B cell (primary cell): Measurements from ENCODE around the gene MPZL3. TPM values are rescaled to one million over a fixed set of nuclear protein-coding genes. Genes with fewer than 3 reads are reported as not detected.

ENCODE experiments used
- ATAC-seq: fragments of 200-7000 bp; cut with Tn5 transposase; one replicate; pipeline ENCODE4 v1.10.0; 2021; ENCODE audit warnings: low read depth, mild to moderate bottlenecking, moderate number of reproducible peaks, moderate library complexity
- CTCF ChIA-PET: fragments of 350-600 bp; sonication (Branson Sonifier 250); formaldehyde crosslinking; loops from one replicate; lab custom pipeline; 2021; ENCODE audit warnings: antibody characterized with exemption, inconsistent platforms; lab: Charles Lee
- POLR2A ChIA-PET: fragments of 350-600 bp; sonication (Branson Sonifier 250); formaldehyde crosslinking; loops from one replicate; lab custom pipeline; 2021; ENCODE audit warnings: antibody characterized with exemption; lab: Charles Lee
- DNase-seq: peaks from one replicate; pipeline ENCODE4 v3.0.0; 2013
- H2AFZ ChIP-seq: 2 replicates; pipeline ENCODE4 v1.6.1; 2012; ENCODE audit warnings: mild to moderate bottlenecking, low read depth, low read length; ENCODE audit not compliant: insufficient read depth, poor library complexity, severe bottlenecking
- H3K27ac ChIP-seq, 2 donors: 1 replicate in 1 of 2; 2 replicates in 1 of 2; pipeline ENCODE4 v1.5.1; 2012 to 2013; ENCODE audit warnings: low read length in 2 of 2, mild to moderate bottlenecking in 2 of 2, moderate library complexity in 1 of 2
- H3K27me3 ChIP-seq, 4 experiments: fragments of 200-600 bp in 1 of 4; sonication (generic) in 1 of 4; replicated peaks in 1 of 4; 1 replicate in 2 of 4; 2 replicates in 2 of 4; pipeline versions ENCODE4 v1.6.1 to v1.7.0; 2013 to 2016; ENCODE audit warnings: low read length in 3 of 4, mild to moderate bottlenecking in 2 of 4, mixed read lengths in 1 of 4, moderate library complexity in 1 of 4; ENCODE audit not compliant: insufficient read depth in 4 of 4, control insufficient read depth in 3 of 4; ENCODE audit errors: control extremely low read depth in 1 of 4
- H3K36me3 ChIP-seq, 2 experiments: replicated peaks in 1 of 2; 1 replicate in 1 of 2; 2 replicates in 1 of 2; pipeline versions ENCODE4 v1.6.1 to v1.7.1; 2013; ENCODE audit warnings: low read length in 1 of 2; ENCODE audit not compliant: insufficient read depth in 2 of 2, control insufficient read depth in 1 of 2; ENCODE audit errors: control extremely low read depth in 1 of 2, extremely low read depth in 1 of 2
- H3K4me1 ChIP-seq, 2 donors: fragments of 200-600 bp in 1 of 2; sonication (generic) in 1 of 2; 1 replicate in 1 of 2; 2 replicates in 1 of 2; pipeline versions ENCODE4 v1.5.1 to v1.6.1; 2013 to 2017; ENCODE audit warnings: low read length in 2 of 2; ENCODE audit not compliant: control insufficient read depth in 2 of 2, insufficient read depth in 2 of 2
- H3K4me2 ChIP-seq: replicated peaks from 2 replicates; pipeline ENCODE3; 2012; ENCODE audit warnings: mild to moderate bottlenecking, low read depth, low read length; ENCODE audit not compliant: poor library complexity, severe bottlenecking
- H3K4me3 ChIP-seq, 5 experiments: fragments of 200-600 bp in 1 of 5; sonication (generic) in 1 of 5; 1 replicate in 3 of 5; 2 replicates in 2 of 5; pipeline versions ENCODE4 v1.5.1 to v1.7.0; 2011 to 2016; ENCODE audit warnings: low read length in 4 of 5, mild to moderate bottlenecking in 4 of 5, low read depth in 2 of 5, control low read depth in 1 of 5, moderate library complexity in 1 of 5; ENCODE audit not compliant: insufficient read depth in 1 of 5; ENCODE audit errors: control extremely low read depth in 1 of 5, extremely low read depth in 1 of 5
- H3K79me2 ChIP-seq: fragments of 200-600 bp; sonication (generic); one replicate; pipeline ENCODE4 v1.6.0; 2016; ENCODE audit warnings: low read length; ENCODE audit not compliant: control insufficient read depth, insufficient read depth
- H3K9ac ChIP-seq: fragments of 200-600 bp; sonication (generic); 2 replicates; pipeline ENCODE4 v1.6.1; 2017; ENCODE audit warnings: mild to moderate bottlenecking, low read length, moderate library complexity
- H3K9me3 ChIP-seq, 3 donors: one replicate each; pipeline versions ENCODE4 v1.6.1 to v1.7.1; 2013; ENCODE audit warnings: low read length in 2 of 3; ENCODE audit not compliant: control insufficient read depth in 2 of 3, insufficient read depth in 1 of 3; ENCODE audit errors: control extremely low read depth in 1 of 3
- H4K20me1 ChIP-seq: 2 replicates; pipeline ENCODE4 v1.6.0; 2012; ENCODE audit warnings: mild to moderate bottlenecking, low read length; ENCODE audit not compliant: insufficient read depth, control insufficient read depth, poor library complexity, severe bottlenecking
- H3K27ac Mint-ChIP-seq: one replicate; pipeline ENCODE4 v1.8.0; 2021; ENCODE audit warnings: mixed read lengths
- H3K27me3 Mint-ChIP-seq: one replicate; pipeline ENCODE4 v1.8.0; 2021; ENCODE audit warnings: mixed read lengths
- H3K4me1 Mint-ChIP-seq: one replicate; pipeline ENCODE4 v1.8.0; 2021; ENCODE audit warnings: mixed read lengths
- H3K4me3 Mint-ChIP-seq: one replicate; pipeline ENCODE4 v1.8.0; 2021; ENCODE audit warnings: mixed read lengths
- H3K9me3 Mint-ChIP-seq: one replicate; pipeline ENCODE4 v1.8.0; 2022; ENCODE audit warnings: mixed read lengths; ENCODE audit not compliant: insufficient read depth
- EZH2 ChIP-seq: IDR thresholded peaks from 2 replicates; pipeline ENCODE4 v1.6.1; 2012; ENCODE audit warnings: borderline replicate concordance, low read depth, mild to moderate bottlenecking, moderate library complexity, low read length; ENCODE audit not compliant: insufficient read depth, poor library complexity, severe bottlenecking
- WGBS: methylation state at CpG from one replicate; pipeline ENCODE4 v1.1.5; 2013; ENCODE audit warnings: missing lambda C conversion rate; ENCODE audit not compliant: insufficient coverage; 5-methylcytosine and 5-hydroxymethylcytosine counted together
- intact Hi-C: fragments of 100-400 bp; cut with micrococcal nuclease; formaldehyde crosslinking; loops from one replicate; pipeline ENCODE4 v1.10.0; 2022
- polyA plus RNA-seq: library from polyadenylated mRNA; depleted of rRNA; stranded (reverse); fragments of >200 nt; gene quantifications from 2 replicates; pipeline ENCODE4 v1.2.3, GENCODE V29; 2012
- total RNA-seq, 2 donors: library from RNA; stranded (reverse); fragments of 120-200 nt in 1 of 2; gene quantifications; 1 replicate in 1 of 2; 2 replicates in 1 of 2; pipeline versions ENCODE4 v1.2.3 to v1.2.4, GENCODE V29; 2013 to 2022
- TF ChIP-seq, protein P1 (sequence below): fragments of 200-600 bp; IDR thresholded peaks from one replicate; pipeline ENCODE4 v1.8.0; 2022; ENCODE audit warnings: antibody characterized with exemption, mild to moderate bottlenecking

The MPZL3 gene
- total and polyA plus RNA-seq, 2 donors (not counting 1 experiment from before 2014, with no cell fraction given): 1.4 to 4.2 TPM

DNA sequence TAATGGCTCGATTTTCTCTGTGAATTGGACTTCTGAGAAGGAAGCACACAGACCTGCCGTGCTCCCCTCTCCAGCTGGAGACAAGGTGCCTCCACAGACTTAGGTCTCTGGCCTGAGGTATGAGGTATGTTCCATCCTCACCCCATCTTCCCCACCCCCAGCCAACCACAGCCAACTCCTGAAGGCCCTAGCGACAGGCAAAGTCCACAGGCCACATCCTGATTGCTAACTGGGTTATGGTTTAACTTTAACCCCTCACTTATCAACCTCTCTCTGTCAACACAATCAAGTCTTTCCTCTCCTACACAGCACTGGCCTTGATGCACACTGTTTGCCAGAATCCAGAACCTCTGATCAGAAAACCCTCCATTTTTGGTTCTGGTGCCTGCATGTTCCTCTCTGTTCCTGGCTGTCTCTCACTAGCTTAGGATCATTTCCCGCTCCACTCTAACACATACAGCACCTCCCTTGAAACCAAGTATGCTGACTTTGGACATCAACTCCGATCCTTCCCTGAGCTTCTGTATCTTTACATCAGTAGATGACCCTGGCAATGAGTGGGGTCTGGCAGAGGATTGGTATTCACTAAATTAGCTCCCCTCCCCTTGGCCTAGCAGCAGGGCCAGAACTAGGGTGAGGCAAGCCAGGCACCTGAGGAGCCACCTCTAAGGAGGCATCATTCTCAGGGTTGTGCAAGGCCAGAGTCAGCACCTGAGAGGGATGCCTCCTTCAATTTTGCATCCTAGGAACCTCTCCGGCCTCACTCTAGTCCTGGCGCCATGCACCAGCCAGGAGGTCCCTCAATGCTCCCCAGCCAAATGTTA lies 49.4 kb downstream of the MPZL3 start:
- Mint-ChIP-seq H3K27me3 (peaks cover 8% of the 10 kb centered on the region), H3K4me3 (no peak overlapping the region), H3K27ac (no peak overlapping the region), H3K4me1 (peaks cover 11% of the 10 kb centered on the region), H3K9me3 (no peaks in the 10 kb centered on the region)
- no peak for DNase-seq
- ChIA-PET CTCF (interaction anchor here (0.7 to 2.6 kb wide), 9 partner anchors 11 to 150 kb away, joined by 3 to 9 read pairs (median 6); no protein-coding TSS in a partner anchor), POLR2A (interaction anchor here (0.7 to 1.1 kb wide), 2 partner anchors 9 to 14 kb away, joined by 3 read pairs; no protein-coding TSS in a partner anchor)
- H2AFZ ChIP-seq: no peak overlapping the region
- no peak overlapping the region for H3K4me2 ChIP-seq
- peaks cover 0 to 6% (median under 1%) of the 10 kb centered on the region in 4 experiments for H3K27me3 ChIP-seq
- peaks cover 10 to 14% of the 10 kb centered on the region in 2 donors for H3K4me1 ChIP-seq
- no peak overlapping the region for H3K27ac ChIP-seq
- H4K20me1 ChIP-seq: no peaks in the 10 kb centered on the region
- WGBS: 69% methylated on average over 4 of the region's 7 CpGs
- no peaks in the 10 kb centered on the region for H3K36me3 ChIP-seq
- no peak overlapping the region for H3K4me3 ChIP-seq
- no peak for TF ChIP-seq EZH2
- TF ChIP-seq, protein P1, sequence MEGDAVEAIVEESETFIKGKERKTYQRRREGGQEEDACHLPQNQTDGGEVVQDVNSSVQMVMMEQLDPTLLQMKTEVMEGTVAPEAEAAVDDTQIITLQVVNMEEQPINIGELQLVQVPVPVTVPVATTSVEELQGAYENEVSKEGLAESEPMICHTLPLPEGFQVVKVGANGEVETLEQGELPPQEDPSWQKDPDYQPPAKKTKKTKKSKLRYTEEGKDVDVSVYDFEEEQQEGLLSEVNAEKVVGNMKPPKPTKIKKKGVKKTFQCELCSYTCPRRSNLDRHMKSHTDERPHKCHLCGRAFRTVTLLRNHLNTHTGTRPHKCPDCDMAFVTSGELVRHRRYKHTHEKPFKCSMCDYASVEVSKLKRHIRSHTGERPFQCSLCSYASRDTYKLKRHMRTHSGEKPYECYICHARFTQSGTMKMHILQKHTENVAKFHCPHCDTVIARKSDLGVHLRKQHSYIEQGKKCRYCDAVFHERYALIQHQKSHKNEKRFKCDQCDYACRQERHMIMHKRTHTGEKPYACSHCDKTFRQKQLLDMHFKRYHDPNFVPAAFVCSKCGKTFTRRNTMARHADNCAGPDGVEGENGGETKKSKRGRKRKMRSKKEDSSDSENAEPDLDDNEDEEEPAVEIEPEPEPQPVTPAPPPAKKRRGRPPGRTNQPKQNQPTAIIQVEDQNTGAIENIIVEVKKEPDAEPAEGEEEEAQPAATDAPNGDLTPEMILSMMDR: no peak
- H3K9me3 ChIP-seq: no peaks in the 10 kb centered on the region
- intact Hi-C loops: no loop called here
- H3K79me2 ChIP-seq: no peaks in the 10 kb centered on the region
- H3K9ac ChIP-seq: no peak overlapping the region
- ATAC-seq: no peak

DNA sequence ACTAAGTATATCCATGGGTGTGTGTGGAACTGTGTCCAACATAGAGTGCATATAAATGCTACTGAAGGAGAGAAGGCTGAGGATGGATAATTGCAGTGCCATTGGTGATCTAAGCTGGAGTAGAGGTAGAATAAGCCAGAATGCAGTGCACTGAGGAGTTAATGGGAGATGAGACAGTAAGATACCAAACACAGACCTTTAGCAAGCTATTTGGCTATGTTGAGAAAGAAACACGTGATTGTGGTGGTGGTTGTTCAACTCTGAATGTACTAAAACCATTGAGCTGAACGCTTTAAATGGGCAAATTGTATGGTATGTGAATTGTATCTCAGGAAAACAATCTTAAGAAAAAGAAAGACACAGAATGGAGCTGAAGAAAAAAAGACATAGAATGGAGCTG lies 50.2 kb downstream of the MPZL3 start:
- TF ChIP-seq EZH2: no peak
- TF ChIP-seq, protein P1: no peak
- H3K4me3 ChIP-seq: no peak overlapping the region
- Mint-ChIP-seq H3K27ac (no peak overlapping the region), H3K4me1 (peaks cover 11% of the 10 kb centered on the region), H3K27me3 (peaks cover 3% of the 10 kb centered on the region), H3K4me3 (no peak overlapping the region), H3K9me3 (no peaks in the 10 kb centered on the region)
- H3K4me2 ChIP-seq: no peak overlapping the region
- no peaks in the 10 kb centered on the region for H4K20me1 ChIP-seq
- ATAC-seq (no peak), DNase-seq (no peak)
- ChIA-PET POLR2A (no interaction called here), CTCF (interaction anchor here (0.7 to 2.6 kb wide), 9 partner anchors 12 to 151 kb away, joined by 3 to 9 read pairs (median 6); no protein-coding TSS in a partner anchor)
- H3K9ac ChIP-seq: no peak overlapping the region
- H3K27me3 ChIP-seq: peaks cover 0 to 10% (median 2%) of the 10 kb centered on the region in 4 experiments
- intact Hi-C loops: no loop called here
- no peaks in the 10 kb centered on the region for H3K9me3 ChIP-seq
- 93% methylated on average over 2 of the region's 2 CpGs for WGBS
- H3K27ac ChIP-seq: no peak overlapping the region
- H3K4me1 ChIP-seq: peaks cover 10 to 14% of the 10 kb centered on the region in 2 donors
- H2AFZ ChIP-seq: no peak overlapping the region
- no peaks in the 10 kb centered on the region for H3K36me3 ChIP-seq
- H3K79me2 ChIP-seq: no peaks in the 10 kb centered on the region
